ENCODE measurements around the gene SHROOM3.
"Not testable (repeated sequence)": the region's sequence is repeated elsewhere in the genome, so short reads cannot be mapped to it uniquely, and the experiment has no call there.

SHROOM3 gene

GRCh38 chr4:76594173-76594572, 159.1 kb downstream of the SHROOM3 start:
- no peak for DNase-seq (ENCODE audit: low spot score)

GRCh38 chr4:76595435-76595834, 160.4 kb downstream of the SHROOM3 start:
- no peak for DNase-seq (ENCODE audit: low spot score)

GRCh38 chr4:76596713-76597112, 161.7 kb downstream of the SHROOM3 start:
- DNase-seq (ENCODE audit: low spot score): no peak

GRCh38 chr4:76597423-76597979, 162.5 kb downstream of the SHROOM3 start:
- DNase-seq (ENCODE audit: low spot score): no peak

- no peak for DNase-seq (ENCODE audit: low spot score)
Measured at GRCh38 chr4:76600447-76600846, 165.4 kb downstream of the SHROOM3 start.

- DNase-seq (ENCODE audit: low spot score): no peak
Measured at GRCh38 chr4:76601791-76602190, 166.8 kb downstream of the SHROOM3 start.

GRCh38 chr4:76605099-76605563, 170.1 kb downstream of the SHROOM3 start:
- no peak for DNase-seq (ENCODE audit: low spot score)

GRCh38 chr4:76606645-76607265, 171.7 kb downstream of the SHROOM3 start:
- no peak for DNase-seq (ENCODE audit: low spot score)

GRCh38 chr4:76607266-76607799, 172.3 kb downstream of the SHROOM3 start:
- no peak for DNase-seq (ENCODE audit: low spot score)

GRCh38 chr4:76607846-76608245, 172.8 kb downstream of the SHROOM3 start:
- DNase-seq (ENCODE audit: low spot score): no peak

GRCh38 chr4:76608549-76608948, 173.5 kb downstream of the SHROOM3 start:
- DNase-seq (ENCODE audit: low spot score): not testable (repeated sequence)

GRCh38 chr4:76610751-76611547, 175.9 kb downstream of the SHROOM3 start:
- DNase-seq (ENCODE audit: low spot score): no peak

- DNase-seq (ENCODE audit: low spot score): no peak
Measured at GRCh38 chr4:76611616-76612207, 176.7 kb downstream of the SHROOM3 start.

GRCh38 chr4:76614589-76614988, 179.6 kb downstream of the SHROOM3 start:
- no peak for DNase-seq (ENCODE audit: low spot score)

GRCh38 chr4:76615999-76616398, 181.0 kb downstream of the SHROOM3 start:
- no peak for DNase-seq (ENCODE audit: low spot score)

GRCh38 chr4:76616526-76616925, 181.5 kb downstream of the SHROOM3 start:
- DNase-seq (ENCODE audit: low spot score): no peak

- no peak for DNase-seq (ENCODE audit: low spot score)
Measured at GRCh38 chr4:76620723-76621468, 185.9 kb downstream of the SHROOM3 start.

- DNase-seq (ENCODE audit: low spot score): no peak
Measured at GRCh38 chr4:76622126-76622525, 187.1 kb downstream of the SHROOM3 start.

GRCh38 chr4:76622717-76623116, 187.7 kb downstream of the SHROOM3 start:
- DNase-seq (ENCODE audit: low spot score): no peak

- no peak for DNase-seq (ENCODE audit: low spot score)
Measured at GRCh38 chr4:76623217-76624045, 188.4 kb downstream of the SHROOM3 start.

GRCh38 chr4:76624241-76624681, 189.2 kb downstream of the SHROOM3 start:
- no peak for DNase-seq (ENCODE audit: low spot score)

Data from HuH-7.5 (cell line).